Mucosa of rectum (tissue), 2 donors: ENCODE results near the gene TFDP1.
"Not testable (repeated sequence)": the region's sequence is repeated elsewhere in the genome, so short reads cannot be mapped to it uniquely, and the experiment has no call there.

Experiments
- H3K27ac ChIP-seq, 2 donors: one replicate each; pipeline ENCODE4 v1.7.0; 2013; ENCODE audit warnings: inconsistent platforms in 2 of 2, low read depth in 2 of 2, low read length in 2 of 2
- H3K27me3 ChIP-seq, 2 donors: one replicate each; pipeline ENCODE4 v1.7.0; 2013; ENCODE audit warnings: low read length in 2 of 2; ENCODE audit not compliant: control insufficient read depth in 2 of 2, insufficient read depth in 2 of 2
- H3K36me3 ChIP-seq, 2 donors: one replicate each; pipeline ENCODE4 v1.7.0; 2013; ENCODE audit warnings: low read length in 2 of 2; ENCODE audit not compliant: control insufficient read depth in 2 of 2, insufficient read depth in 2 of 2
- H3K4me1 ChIP-seq, 2 donors: one replicate each; pipeline ENCODE4 v1.7.0; 2013; ENCODE audit warnings: low read length in 2 of 2, mild to moderate bottlenecking in 1 of 2; ENCODE audit not compliant: control insufficient read depth in 2 of 2, insufficient read depth in 2 of 2
- H3K4me3 ChIP-seq, 2 donors: one replicate each; pipeline ENCODE4 v1.7.0; 2013; ENCODE audit warnings: low read length in 2 of 2
- H3K9ac ChIP-seq, 2 donors: one replicate each; pipeline ENCODE4 v1.7.0; 2013; ENCODE audit warnings: low read length in 2 of 2, low read depth in 1 of 2, mild to moderate bottlenecking in 1 of 2
- H3K9me3 ChIP-seq, 2 donors: one replicate each; pipeline ENCODE4 v1.7.0; 2013; ENCODE audit warnings: low read length in 2 of 2; ENCODE audit not compliant: control insufficient read depth in 2 of 2
- donor health status: healthy.
- donor health status: Normal muscosa, but diverticular disease.

The TFDP1 gene

DNA sequence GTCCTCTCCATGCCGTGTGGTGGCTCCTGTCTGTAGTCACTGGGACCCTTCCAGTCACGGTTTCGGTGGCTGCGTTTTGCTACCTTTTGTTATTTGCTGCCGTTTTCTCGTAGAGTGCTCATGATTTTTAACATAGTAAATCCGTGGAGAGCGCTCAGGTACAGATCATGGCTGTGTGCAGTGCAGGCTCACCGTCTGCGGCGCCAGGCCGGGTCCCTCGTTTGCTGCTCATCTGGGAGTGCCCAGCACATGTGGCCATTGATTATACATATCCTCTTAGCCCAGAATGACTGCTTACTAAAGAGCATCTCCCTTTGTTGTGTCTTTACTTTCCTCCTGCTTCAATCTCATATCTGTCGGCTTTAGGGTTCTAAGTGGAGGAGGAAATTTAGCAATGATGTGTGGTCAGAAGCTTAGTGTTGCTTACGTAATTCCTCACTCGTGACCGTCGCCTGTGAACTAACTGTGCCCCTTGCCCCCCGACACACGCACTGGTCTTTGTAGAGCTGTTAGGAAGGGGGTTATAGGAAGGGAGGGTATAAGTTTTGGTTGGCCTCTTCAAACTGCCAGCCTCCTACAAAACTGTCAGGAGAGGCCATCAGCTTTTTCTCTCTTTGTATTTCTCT, 31.8 kb downstream of the TFDP1 start:
- Histone ChIP-seq H3K9ac (no peak overlapping the region), H3K4me3 (no peak overlapping the region), H3K9me3 (no peaks in the 10 kb centered on the region), H3K36me3 (peaks cover 11 to 20% of the 10 kb centered on the region in 2 donors), H3K4me1 (no peaks in the 10 kb centered on the region), H3K27ac (no peak overlapping the region), H3K27me3 (no peaks in the 10 kb centered on the region)

DNA sequence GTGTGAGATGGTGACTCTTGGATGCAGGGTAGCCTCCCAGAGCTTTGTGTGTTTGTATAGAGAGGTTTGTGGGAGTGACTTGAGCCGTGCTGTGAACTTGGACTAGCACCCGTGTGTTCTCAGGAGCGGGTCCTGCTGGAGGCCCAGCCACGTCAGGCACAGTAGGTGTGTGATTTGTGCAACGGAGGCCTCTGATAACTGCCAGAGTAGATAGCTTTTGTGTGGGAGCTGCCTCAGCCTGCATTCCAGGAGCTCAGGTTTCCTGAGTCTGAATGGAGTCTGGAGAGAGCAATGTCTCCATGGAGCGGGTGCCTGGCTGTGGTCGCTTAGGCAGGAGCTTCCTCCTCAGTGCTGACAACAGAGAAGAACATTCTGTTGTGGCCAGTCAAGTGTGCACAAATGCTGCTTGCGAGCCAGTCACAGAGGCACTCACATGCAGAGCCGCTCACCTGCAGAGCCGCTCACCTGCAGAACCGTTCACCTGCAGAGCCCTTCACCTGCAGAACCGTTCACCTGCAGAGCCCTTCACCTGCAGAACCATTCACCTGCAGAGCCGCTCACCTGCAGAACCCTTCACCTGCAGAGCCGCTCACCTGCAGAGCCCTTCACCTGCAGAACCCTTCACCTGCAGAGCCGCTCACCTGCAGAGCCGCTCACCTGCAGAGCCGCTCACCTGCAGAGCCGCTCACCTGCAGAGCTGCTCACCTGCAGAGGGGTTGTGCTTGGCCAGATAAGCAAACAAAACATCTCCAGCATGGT, 32.6 kb downstream of the TFDP1 start:
- no peak overlapping the region for H3K27ac ChIP-seq
- H3K4me1 ChIP-seq, result no peaks in the 10 kb centered on the region
- no peak overlapping the region for H3K9ac ChIP-seq

DNA sequence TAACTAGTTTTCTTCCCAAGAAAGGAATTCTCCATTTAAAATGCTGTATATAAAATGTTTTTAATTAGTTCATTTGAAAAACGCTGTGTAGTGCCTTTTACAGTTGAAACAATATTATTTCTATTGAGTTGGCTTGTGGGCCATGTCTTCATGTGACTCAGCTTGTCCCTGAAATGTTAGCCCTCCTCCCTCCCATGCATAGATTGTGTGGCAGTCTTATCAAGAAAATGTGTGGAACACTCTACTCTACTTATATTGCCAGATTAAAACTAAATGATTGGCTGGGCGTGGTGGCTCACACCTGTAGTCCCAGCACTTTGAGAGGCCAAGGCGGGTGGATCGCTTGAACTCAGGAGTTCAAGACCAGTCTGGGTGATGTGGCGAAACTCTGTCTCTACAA, 33.4 kb downstream of the TFDP1 start:
- Histone ChIP-seq H3K27ac (no peak overlapping the region), H3K9me3 (no peaks in the 10 kb centered on the region), H3K9ac (no peak overlapping the region), H3K36me3 (peaks cover 11 to 18% of the 10 kb centered on the region in 2 donors), H3K4me3 (no peak overlapping the region), H3K4me1 (no peaks in the 10 kb centered on the region), H3K27me3 (no peaks in the 10 kb centered on the region)

More for the DNA sequence above, 32.6 kb downstream of the TFDP1 start:
- Histone ChIP-seq H3K36me3 (peaks cover 11 to 18% of the 10 kb centered on the region in 2 donors), H3K27me3 (no peaks in the 10 kb centered on the region), H3K9me3 (no peaks in the 10 kb centered on the region), H3K4me3 (no peak overlapping the region)

DNA sequence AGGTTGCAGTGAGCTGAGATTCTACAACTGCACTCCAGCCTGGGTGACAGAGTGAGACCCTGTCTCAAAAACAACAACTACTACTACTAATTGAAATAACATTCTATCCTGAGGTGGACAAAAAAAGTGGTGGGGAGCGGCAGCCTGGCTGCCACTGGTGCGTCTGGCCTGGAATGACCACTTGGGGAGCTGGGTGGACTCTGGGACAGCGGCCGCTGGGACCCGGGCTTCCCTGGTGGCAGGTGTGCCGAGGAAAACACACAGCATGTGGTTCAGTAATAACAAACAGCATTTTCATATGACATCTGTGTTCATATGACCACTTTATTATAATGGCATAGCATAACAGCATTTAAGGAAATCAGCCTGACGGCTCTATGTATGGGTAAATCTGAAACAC, 33.9 kb downstream of the TFDP1 start:
- Histone ChIP-seq H3K36me3 (peaks cover 9 to 21% of the 10 kb centered on the region in 2 donors), H3K9me3 (no peaks in the 10 kb centered on the region), H3K9ac (no peak overlapping the region), H3K27me3 (no peaks in the 10 kb centered on the region), H3K27ac (no peak overlapping the region), H3K4me3 (no peak overlapping the region), H3K4me1 (no peaks in the 10 kb centered on the region)

DNA sequence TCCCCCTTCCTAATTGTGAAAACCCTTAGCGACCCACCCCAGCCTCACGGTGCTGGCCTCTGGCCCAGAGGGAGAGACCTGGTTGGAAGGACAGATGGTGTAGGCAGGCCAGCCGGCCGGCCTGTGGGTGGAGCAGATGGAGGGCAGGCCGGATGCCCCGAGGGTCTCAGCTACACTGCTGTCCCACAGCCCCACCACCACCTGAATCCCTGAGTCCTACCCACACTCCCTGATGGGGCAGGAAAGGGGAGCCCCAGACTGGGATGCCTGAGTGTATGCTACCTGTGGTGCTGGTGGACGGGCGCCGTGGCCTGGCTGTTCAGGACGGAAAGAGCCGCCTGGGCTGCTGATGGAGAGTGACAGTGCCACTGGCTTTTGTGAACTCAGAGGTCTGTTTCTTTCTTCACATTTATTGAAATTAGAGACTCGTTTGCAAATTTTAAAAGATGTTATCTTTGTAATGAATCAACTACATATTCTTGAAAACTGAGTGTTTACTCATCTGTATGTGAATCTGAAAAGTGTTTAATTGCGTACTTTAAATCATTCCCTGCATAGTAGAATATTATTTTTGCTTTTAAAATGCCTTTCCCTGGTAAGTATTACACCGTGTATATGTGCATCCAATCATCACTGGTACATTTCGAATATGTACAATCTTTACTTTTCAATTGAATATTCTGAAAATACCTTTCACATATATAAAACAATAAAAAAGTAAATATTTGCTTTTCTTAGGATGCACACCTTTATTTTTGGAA, 35.7 kb downstream of the TFDP1 start:
- Histone ChIP-seq H3K4me3 (no peak overlapping the region), H3K9me3 (no peaks in the 10 kb centered on the region), H3K36me3 (peaks cover 12 to 20% of the 10 kb centered on the region in 2 donors), H3K4me1 (no peaks in the 10 kb centered on the region), H3K27me3 (no peaks in the 10 kb centered on the region), H3K9ac (no peak overlapping the region), H3K27ac (no peak overlapping the region)

DNA sequence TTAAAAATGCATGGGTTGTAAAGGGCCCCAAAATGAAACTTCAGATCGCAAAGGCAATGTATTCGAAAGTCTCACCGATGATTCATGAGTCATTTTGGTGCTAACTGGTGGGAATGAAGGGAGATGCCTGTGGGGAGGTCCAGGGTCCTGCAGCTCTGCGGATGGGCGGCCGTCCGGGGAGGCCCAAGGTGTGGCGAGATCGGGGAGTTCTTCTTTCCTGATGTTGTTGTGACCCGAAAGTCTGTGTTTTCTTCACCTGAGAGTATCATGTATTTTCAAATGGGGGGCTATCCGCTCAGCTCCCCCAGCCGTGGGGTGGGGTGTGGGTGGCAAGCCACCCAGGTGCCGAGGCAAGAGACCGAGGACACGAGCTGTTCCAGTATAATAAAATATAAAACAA, 36.5 kb downstream of the TFDP1 start:
- H3K4me1 ChIP-seq, result no peaks in the 10 kb centered on the region
- no peak overlapping the region for H3K4me3 ChIP-seq
- no peak overlapping the region for H3K9ac ChIP-seq
- no peaks in the 10 kb centered on the region for H3K9me3 ChIP-seq
- H3K36me3 ChIP-seq, result peaks cover 10 to 18% of the 10 kb centered on the region in 2 donors
- no peak overlapping the region for H3K27ac ChIP-seq
- H3K27me3 ChIP-seq, result no peaks in the 10 kb centered on the region

DNA sequence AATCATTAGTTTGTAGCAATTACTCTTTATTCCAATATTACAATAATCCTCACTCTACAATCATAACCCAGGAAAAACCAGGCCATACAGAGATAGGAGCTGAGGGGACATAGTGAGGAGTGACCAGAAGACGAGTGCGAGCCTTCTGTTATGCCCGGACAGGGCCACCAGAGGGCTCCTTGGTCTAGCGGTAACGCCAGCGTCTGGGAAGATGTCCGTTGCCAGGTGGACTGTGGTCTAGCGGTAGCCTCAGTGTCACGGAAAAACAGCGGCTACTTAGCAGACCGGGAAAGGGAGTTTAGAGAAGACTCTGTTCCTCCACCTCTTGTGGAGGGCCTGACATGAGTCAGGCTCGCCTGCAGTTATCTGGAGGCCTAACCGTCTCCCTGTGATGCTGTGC, 36.9 kb downstream of the TFDP1 start:
- not testable (repeated sequence) for H3K27me3 ChIP-seq, H3K4me1 ChIP-seq, H3K9ac ChIP-seq, H3K27ac ChIP-seq, H3K9me3 ChIP-seq, H3K4me3 ChIP-seq
- peaks cover 10 to 18% of the 10 kb centered on the region in 2 donors for H3K36me3 ChIP-seq

DNA sequence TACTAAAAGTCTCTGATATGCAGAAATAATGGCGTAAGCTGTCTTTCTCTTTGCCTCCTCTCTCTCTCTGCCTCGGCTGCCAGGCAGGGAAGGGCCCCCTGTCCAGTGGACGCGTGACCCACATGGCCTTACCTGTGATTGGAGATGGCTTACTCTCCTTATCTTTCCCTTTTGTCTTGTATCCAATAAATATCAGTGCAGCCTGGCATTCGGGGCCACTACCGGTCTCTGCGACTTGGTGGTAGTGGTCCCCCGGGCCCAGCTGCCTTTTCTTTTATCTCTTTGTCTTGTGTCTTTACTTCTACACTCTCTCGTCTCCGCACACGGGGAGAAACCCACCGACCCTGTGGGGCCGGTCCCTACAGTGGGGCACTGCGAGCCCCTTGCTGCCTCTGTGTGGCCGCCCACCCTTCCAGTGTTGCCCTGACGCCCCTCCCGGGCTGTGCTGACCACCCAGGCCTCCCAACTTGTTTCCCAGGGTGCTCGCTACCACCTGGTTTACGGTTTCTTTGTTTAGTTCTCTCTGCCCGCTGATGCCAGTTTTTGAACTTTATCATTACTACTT, 37.5 kb downstream of the TFDP1 start:
- H3K4me1 ChIP-seq, H3K9me3 ChIP-seq, H3K27me3 ChIP-seq, H3K27ac ChIP-seq, H3K9ac ChIP-seq, H3K4me3 ChIP-seq: not testable (repeated sequence)
- H3K36me3 ChIP-seq, result peaks cover 11 to 18% of the 10 kb centered on the region in 2 donors

DNA sequence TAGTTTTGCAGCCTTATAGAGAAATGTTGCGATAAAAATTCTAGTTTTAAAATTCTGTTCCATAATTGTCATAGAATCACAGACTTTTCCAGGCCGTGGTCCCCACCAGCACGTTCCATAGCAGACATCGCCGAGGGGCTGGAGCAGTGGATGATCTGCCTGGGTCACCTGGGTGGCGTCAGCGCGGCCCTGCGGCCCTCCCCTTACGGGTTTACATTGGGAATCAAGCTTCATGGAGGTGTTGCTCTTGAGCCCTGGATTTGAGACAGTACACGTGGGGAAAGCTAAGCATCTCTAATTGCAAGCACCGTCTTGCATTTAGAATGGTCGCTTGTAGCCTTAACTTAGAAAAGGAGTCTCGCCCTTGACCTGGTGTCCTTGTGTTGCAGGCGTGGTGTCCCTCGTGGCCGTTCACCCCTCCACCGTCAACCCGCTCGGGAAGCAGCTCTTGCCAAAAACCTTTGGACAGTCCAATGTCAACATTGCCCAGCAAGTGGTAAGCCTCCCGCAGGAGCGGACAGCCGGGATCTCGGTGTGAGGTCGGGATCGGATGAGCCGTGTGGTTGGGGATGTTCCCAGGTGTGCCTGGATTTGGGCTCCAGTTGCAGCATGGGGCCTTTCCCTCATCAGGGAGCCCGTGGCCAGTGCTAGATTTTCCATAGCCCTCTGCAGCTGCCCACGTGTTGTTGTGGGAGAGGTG, 38.4 kb downstream of the TFDP1 start:
- no peaks in the 10 kb centered on the region for H3K4me1 ChIP-seq
- H3K9ac ChIP-seq, result no peak overlapping the region
- H3K36me3 ChIP-seq, result peaks cover 15 to 18% of the 10 kb centered on the region in 2 donors
- H3K27me3 ChIP-seq, result no peaks in the 10 kb centered on the region
- H3K9me3 ChIP-seq, result no peaks in the 10 kb centered on the region
- H3K4me3 ChIP-seq, result no peak overlapping the region
- H3K27ac ChIP-seq, result no peak overlapping the region
